Fibroblast of the aortic adventitia (primary cell): ENCODE measurements around the gene POLDIP3. TPM values are rescaled to one million over a fixed set of nuclear protein-coding genes. Genes with fewer than 3 reads are reported as not detected.

Experiments used
- DNase-seq: peaks from one replicate; pipeline ENCODE4 v3.0.0-alpha.2; 2010; ENCODE audit warnings: low read depth
- H3K4me3 ChIP-seq: 2 replicates; pipeline ENCODE4 v1.5.1; 2011; ENCODE audit warnings: low read depth, mild to moderate bottlenecking, control low read depth, low read length, moderate library complexity
- CTCF ChIP-seq: IDR thresholded peaks from 2 replicates; pipeline ENCODE4 v1.5.1; 2011; ENCODE audit warnings: mild to moderate bottlenecking, low read length, control low read depth, inconsistent platforms; ENCODE audit not compliant: insufficient read depth
- total RNA-seq: library from RNA; depleted of rRNA; stranded (reverse); fragments of >200 nt; gene quantifications from 2 replicates; pipeline ENCODE4 v1.2.3, GENCODE V29; 2012; ENCODE audit warnings: low replicate concordance

The POLDIP3 gene
- total RNA-seq, 1 donor, result 34.1 TPM

GRCh38 chr22:42645938-42646568 lies 31.4 kb upstream of the POLDIP3 start:
- DNase-seq, result no peak
- no peak for TF ChIP-seq CTCF
- peak overlapping the region; percentile 22 for H3K4me3 ChIP-seq

GRCh38 chr22:42645341-42645937 lies 30.8 kb upstream of the POLDIP3 start:
- peak overlapping the region; percentile 28 for H3K4me3 ChIP-seq
- no peak for DNase-seq
- no peak for TF ChIP-seq CTCF

DNA sequence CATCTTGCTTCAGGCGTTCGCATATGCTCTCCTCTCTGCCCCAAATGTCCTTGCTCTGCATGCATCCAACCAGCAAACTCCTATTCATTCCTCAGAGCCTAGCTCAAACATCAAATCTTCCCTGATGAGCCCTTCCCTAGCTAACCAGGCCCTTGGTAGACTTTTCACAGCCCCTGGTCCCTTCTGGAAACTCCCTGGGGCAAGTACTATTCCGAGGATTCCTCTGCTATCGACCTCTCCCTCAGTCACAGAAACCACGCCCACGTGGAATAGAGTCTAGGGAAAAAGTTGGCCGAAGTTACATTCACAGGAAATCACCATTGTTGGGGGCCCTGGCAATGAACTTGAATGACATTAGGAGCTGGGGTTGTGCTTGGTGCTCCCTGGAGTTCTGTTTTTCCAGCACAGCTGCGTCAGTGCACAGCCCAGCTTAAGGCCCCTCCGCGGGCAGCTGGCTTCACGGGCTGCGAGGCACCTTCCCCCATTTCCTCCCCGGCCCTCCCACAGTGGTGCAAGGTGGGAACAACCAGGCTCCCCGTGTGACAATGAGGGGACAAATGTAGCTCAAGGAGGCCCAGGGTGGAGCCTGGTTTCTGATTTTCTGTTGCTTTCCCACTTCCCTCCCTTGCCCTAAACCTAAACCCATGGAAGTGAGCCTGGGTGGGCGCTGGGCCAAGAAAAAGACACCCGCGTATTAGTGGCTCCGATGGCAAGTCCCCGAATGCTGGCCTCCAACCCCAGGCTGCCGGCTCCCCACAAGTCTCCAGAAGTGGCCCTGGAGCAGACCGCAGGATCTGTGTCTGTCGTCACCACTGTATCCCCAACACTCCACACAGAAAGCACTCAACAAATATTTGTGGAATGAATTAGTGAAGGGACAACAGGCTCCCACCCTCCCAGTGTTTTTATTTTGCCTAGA lies 30.0 kb upstream of the POLDIP3 start:
- TF ChIP-seq CTCF, result no peak
- peak overlapping the region; percentile 28 for H3K4me3 ChIP-seq
- peak; percentile 73 for DNase-seq

- H3K4me3 ChIP-seq, result no peak overlapping the region
- TF ChIP-seq CTCF, result no peak
- DNase-seq, result no peak
Observed at GRCh38 chr22:42643634-42644421, 29.1 kb upstream of the POLDIP3 start.

GRCh38 chr22:42642806-42643633 lies 28.3 kb upstream of the POLDIP3 start:
- no peak for TF ChIP-seq CTCF
- H3K4me3 ChIP-seq, result no peak overlapping the region
- DNase-seq, result no peak
